GM18951 (cell line): ENCODE data around the gene TMED5.
A peak's percentile ranks its signal among the peaks of the same experiment; 100 is the strongest.
"Not testable (repeated sequence)": the region's sequence is repeated elsewhere in the genome, so short reads cannot be mapped to it uniquely, and the experiment has no call there.

Source experiments
- POLR2A ChIP-seq: IDR thresholded peaks from 4 replicates; pipeline ENCODE4 v1.6.1; 2011; ENCODE audit warnings: mild to moderate bottlenecking; ENCODE audit not compliant: insufficient read length, insufficient read depth; ENCODE audit errors: extremely low read depth
- in situ Hi-C: fragments of 300-500 bp; cut with MboI; formaldehyde crosslinking; loops from one replicate; pipeline ENCODE4 v1.12.0; 2022; ENCODE audit warnings: low sequenced_read_pairs, mixed read lengths, inconsistent platforms; ENCODE audit not compliant: unreplicated experiment

TMED5 gene

DNA sequence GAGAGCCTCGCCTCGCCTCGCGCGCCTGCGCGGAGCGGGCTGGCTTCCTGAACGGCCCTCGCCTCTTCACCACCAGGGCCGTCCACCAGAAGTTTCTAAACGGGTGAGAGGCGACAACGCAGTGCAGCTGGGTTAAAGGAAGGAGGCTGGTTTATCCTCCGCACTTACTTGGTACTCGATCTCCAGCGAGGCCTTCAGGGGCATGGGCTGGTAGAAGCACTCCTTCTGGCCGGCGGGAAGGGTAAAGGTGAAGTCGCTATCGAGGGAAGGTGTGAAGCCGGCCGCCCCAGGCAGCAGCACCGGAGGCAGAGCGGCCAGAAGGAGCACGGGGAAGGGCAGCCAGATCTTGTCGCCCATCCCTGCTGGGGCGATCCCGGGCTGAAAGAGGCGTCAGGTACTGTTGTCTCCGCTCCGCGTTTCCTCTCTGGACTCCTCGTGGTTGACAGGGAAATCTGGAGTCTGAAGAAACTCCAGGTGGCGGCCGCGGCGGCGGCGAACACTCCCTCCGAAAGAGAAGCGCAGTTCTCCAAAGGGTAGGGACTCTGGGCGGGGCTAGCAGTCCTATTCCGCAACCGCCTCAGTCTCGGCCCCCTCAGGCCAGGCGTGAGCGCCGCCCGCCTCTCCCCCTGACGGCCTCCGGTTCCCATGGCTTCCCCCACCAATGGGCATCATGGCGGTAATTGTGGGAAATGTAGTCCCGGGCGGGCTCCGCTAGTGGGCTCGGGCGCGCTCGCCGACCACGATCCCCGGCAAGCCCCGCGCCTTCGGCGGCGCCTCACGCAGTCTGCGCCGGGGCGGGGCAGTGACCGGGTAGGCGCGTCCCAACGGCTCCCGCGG, at the start of gene TMED5:
Gene TMED5, minus strand, starts transcription at position 528 of the 837 bp plus-strand sequence. Its CDS starts 171 bp downstream, at position 357.
- in situ Hi-C loops = no loop called here
- peak; percentile 79 for TF ChIP-seq POLR2A

DNA sequence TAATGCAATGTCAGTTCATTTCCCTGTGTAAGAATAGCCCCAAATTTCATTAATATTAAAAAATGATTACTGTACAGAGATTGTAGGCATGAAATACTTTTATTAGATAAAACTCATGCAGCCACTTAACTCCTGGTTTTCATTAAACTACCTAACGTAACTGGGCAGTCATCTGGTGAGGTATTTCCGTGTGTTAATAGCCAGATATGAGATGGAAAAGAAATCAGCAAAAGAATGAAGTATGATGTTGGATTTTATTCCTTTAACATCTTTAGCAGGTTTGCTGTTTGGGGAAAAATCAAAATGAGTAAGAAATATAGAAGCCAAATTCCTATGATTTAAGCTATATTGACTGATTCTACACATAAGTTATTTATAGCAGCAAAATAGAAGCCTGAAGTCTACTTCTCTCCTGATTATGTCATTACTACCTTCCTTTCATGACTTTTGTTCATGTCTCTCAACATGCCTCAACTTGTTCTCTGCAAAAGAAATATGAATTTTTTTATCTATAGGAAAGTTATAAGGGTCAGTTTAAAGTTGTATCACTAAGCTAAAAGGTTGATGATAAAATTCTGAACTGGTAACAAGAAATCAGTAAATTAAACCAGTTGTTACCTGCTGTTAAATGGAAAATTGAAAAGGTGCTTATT, 42.9 kb upstream of the TMED5 start:
- no peak for TF ChIP-seq POLR2A
- in situ Hi-C loops = no loop called here

DNA sequence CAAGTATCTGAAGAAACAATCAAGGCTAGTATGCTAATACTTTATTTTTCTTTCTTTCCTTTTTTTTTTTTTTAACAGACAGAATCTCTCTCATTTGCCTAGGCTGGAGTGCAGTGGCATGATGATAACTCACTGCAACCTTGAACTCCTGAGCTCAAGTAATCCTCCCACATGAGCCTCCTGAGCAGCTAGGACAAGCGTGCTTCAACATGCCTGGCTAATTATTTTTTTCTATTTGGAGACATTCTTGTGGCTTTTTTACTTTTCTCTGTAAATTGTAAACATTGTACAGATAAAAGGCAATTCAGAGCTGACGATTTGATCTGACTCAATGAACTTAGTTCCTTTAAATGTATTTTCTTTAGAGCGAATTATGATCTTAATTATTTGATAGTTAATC, 41.7 kb upstream of the TMED5 start:
- in situ Hi-C loops = no loop called here
- TF ChIP-seq POLR2A = no peak

DNA sequence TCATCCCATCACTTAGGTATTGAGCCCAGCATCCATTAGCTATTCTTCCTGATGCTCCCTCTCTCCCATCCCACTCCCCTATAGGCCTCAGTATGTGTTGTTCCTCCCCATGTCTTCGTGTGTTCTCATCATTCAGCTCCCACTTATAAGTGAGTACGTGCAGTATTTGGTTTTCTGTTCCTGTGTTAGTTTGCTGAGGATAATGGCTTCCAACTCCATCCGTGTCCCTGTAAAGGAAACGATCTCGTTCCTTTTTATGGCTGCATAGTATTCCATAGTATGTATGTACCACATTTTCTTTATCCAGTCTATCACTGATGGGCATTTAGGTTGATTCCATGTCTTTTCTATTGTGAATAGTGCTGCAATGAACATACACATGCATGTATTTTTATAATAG, 40.5 kb upstream of the TMED5 start:
- in situ Hi-C loops = not testable (repeated sequence)

DNA sequence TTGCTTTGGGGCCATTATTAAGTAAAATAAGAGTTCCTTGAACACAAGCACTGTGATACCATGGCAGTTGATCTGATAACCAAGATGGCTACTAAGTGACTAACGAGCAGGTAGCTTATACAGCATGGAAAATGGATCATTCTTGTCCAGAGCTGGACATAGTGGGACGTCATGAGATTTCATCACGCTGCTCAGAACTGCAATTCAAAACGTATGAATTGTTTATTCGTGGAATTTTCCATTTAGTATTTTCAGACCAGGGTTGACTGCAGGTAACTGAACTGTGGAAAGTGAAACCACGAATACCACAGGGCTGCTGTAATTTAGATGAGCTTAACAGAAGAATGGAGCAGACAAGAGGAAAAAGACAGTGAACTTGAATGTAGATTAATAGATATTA, 39.2 kb upstream of the TMED5 start:
- TF ChIP-seq POLR2A = no peak
- in situ Hi-C loops = no loop called here

DNA sequence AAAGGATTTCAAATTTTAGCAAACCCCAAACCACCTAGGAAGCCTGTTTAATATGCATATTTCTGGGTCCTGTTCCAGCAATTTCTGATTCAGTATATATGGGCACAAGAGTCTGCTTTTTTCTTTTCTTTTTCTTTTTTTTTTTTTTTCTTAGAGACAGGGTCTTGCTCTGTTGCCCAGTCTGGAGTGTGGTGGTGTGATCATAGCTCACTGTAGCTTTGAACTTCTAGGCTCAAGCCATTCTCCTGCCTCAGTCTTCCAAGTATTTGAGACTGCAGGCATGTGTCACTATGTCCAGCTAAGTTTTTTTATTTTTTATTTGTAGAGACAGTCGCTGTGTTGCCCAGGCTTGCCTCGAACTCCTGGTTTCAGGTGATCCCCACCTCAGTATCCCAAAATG, 35.1 kb upstream of the TMED5 start:
- in situ Hi-C loops = no loop called here
- no peak for TF ChIP-seq POLR2A

DNA sequence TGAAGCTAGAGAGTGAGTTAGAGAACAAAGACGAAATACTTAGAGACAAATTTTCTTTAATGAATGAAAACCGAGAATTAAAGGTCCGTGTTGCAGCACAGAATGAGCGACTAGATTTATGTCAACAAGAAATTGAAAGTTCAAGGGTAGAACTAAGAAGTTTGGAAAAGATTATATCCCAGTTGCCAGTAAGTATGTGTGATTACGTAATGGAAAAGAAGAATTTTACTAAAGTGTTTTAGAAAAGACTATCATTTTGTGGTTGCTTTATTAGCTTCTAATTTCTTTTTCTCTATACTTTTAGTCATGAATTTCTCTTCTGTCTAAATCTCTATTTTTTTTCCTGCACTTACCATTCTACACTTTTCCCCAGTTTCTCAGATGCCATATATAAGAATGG, 27.0 kb upstream of the TMED5 start:
- in situ Hi-C loops = no loop called here
- no peak for TF ChIP-seq POLR2A

DNA sequence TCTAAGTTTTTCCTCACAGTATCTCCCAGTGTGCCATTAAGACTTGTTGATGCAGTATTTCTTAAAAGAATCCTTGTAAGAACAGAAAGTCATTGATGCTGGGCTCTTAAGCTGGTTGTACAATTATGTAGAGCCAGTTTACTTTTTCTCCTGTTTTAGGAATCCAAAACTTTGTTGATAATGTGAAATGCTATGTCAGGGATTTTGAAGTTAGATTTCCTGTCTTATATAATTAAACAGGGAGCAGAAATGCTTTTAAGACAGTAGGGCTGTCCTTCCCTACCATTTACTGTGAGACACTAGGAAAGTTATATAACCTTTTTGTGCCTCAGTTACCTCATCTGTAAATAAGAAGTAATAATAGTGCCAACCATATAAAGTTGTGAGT, 26.3 kb upstream of the TMED5 start:
- in situ Hi-C loops = no loop called here

DNA sequence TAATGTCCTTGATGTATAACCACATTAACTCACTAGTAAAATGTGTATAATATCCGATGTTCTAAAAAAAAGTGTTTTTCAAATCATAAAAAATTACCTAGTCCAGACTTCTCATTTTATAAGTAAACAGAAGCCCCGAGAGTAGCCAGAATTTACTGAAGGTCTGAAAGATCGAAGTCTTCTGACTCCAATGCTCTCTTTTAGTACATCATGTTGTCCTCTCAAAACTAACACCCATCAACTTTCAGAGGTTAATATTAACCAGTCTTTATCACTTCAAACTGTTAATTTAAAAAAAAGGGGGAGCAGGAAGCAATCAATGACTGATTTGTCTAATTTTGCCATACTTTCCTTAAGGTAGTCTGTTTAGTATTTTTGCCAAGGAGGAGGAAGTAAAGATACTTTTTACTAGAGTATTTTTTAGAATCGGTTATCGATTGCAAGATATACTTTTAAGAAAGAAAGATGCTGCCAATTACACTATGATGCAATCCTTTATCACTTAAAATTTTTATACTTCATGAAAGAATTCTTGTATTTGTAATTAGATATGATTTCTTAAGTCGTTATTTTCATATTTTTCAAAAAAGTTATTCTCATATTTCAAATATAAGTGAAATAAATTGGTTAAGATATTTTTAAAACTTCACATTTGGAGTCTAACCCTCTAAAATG, 25.8 kb upstream of the TMED5 start:
- in situ Hi-C loops = no loop called here
- no peak for TF ChIP-seq POLR2A

More for the DNA sequence above, 26.3 kb upstream of the TMED5 start:
- no peak for TF ChIP-seq POLR2A

DNA sequence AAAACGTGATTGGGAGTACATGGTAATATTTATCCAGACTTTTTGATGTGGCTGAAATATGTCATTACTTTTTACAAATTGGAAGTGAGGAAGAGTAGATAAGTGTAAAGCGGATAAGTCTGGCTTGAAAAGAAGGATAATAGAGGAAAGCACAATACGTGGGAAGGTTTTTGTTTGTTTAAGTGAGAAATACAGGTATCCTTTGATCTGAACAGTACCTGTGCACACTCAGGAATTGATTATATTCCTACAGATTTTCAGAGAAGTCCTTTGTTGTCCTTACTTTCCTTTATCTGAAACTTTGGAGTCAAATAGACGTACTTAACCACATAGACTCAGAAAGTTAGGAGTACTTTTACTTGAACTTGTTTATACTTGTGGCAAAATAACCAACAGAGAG, 20.5 kb upstream of the TMED5 start:
- in situ Hi-C loops = no loop called here
- no peak for TF ChIP-seq POLR2A

DNA sequence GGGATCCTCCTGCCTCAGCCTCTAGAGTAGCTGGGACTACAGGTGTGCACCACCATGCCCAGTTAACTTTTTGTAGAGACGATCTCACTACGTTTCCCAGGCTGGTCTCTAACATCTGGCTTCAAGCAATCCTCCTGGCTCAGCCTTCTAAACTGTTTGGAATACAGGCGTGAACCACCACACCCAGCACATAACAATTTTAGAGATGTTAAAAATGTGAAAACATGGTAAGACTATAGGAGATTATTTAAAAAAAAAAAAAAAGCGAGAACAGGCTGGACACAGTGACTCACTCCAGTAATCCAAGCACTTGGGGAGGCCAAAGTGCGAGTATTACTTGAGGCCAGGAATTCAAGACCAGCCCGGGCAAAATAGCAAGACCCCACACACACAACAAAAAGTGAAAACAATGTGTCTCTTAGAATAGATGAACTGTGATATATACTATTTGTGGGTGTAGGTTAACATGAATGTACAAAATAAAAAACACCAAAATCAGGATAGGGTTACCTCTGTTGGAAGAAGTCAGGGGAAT, 19.9 kb upstream of the TMED5 start:
- TF ChIP-seq POLR2A = no peak
- in situ Hi-C loops = no loop called here

DNA sequence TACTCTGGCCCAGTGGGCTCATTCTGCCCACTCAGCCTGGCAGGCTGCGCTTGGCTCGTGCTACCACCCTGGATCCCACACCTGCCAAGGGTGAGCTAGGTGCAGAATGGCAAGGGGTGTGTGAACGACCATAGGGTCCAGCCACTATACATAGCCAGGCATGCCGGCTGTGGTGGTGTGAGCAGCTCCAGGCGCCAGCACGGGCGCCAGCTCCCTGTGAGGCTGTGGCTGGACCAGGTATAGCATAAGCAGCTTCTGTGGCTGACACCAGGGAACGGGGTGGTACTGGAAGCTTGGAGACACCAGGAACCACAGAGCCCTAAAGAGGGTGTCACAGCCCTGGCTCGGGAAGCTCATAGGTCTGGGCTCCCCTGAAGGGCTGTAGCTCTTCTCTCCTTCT, 18.9 kb upstream of the TMED5 start:
- in situ Hi-C loops = no loop called here
- no peak for TF ChIP-seq POLR2A

DNA sequence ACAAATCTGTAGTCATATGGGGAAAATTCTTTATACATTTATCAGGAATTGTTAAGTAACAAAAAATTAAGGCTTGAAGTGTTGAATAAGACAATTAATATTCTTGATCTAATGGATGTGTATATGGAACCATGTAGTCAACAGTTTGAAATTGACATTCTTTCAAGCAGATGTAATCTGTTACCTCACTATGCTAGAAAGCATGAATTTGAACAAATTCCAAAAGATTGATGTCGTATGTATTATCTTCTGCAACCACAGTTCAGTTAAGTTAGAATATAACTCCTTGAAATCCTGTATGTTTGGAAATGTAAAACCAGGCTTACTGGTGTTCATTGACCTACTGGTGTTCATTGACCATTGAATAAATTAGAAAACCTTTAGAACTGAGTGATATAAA, 16.4 kb upstream of the TMED5 start:
- no peak for TF ChIP-seq POLR2A
- in situ Hi-C loops = no loop called here

DNA sequence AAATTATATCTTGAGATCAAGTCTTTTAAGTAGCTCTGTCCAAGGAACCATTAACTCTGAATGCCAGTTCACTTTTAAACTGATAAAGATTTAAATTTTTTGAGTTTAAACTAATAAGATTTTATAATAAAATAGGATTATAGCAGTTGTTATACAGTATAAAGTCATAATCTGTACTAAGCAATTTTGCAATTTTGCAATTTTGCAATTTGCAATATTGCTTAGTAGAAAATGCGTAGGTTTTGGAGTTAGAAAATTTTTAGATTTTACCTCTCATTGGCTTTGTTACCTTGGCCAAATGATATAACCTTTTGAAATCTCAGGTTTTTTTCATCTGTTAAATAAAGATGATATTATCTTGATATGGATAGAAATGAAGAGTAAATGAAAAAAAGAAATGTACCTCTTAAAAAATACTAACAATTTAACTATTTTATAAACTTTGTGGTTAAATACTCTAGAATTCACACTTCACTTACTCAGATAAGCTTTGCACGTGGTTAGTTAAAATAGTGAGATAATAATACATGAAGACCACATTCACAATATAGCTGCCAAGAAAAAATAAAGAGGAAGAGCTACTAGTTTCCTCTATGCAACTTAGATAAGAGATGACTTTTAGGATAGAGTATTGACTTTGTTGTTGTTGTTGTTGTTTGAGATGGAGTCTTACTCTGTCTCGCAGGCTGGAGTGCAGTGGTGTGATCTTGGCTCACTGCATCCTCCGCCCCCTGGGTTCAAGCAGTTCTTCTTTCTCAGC, 14.2 kb upstream of the TMED5 start:
- in situ Hi-C loops = no loop called here
- no peak for TF ChIP-seq POLR2A
